Medulla oblongata (tissue), 1 donor: Measurements from ENCODE around the gene FAM89B.

Experiments used
- DNase-seq: peaks from one replicate; pipeline ENCODE4 v3.0.0-alpha.2; 2015; ENCODE audit errors: extremely low spot score

The FAM89B gene

DNA sequence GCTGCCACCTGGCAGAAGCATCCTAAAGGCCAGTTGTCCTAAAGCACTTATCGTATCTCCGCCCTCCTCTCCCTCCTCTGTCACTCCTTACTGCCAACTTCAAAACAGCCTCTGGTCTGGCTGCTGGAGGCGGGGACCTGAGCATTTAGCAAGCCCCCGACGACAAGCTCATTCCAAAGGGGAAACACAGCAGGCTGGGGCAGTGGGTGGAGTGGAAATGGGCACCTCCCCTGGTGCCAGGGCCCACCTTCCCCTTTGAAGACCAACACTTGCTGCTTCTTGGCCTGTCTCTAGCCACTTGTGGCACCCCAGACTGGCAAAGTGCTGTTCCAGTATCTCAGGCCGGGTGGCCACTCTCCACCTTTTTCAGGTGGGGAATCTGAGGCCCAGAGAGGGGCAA lies 38.1 kb downstream of the FAM89B start:
- no peak for DNase-seq

DNA sequence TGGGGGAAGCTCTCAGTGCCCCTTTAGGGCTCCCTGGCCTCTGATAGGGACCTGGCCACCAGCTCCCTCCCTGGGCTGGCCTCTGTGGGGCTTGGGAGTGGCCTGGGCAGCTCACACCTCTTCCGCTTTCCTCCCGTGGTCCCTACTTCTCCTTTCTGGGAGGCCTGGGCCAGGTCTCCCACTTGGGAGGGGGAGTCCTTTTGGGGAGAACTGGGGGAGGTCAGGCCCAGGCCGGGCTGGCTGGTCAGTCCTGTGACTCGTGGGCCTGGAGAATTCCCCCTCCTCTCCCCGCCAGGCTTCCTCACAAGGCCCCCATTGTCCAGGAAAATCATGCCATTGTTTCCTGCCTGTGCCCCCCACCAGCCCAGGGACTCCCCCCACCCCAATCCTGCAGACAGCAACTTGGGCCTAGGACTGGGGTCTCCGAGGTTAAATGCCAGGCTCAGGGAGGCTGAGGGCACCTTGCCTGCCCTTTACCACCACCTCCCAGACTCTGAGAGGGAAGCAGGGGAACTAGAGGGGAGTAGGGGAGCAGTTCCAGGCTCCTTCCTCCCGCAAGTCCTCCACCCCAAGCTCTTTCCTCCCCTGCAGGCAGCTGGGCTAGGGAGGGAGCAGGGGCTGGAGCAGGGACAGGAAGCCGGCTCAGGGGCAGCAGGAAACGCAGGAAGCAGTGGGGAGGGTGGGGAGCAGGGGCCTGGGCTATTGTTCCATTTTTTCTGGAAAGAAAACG lies 38.9 kb downstream of the FAM89B start:
- DNase-seq: peak; percentile 90

DNA sequence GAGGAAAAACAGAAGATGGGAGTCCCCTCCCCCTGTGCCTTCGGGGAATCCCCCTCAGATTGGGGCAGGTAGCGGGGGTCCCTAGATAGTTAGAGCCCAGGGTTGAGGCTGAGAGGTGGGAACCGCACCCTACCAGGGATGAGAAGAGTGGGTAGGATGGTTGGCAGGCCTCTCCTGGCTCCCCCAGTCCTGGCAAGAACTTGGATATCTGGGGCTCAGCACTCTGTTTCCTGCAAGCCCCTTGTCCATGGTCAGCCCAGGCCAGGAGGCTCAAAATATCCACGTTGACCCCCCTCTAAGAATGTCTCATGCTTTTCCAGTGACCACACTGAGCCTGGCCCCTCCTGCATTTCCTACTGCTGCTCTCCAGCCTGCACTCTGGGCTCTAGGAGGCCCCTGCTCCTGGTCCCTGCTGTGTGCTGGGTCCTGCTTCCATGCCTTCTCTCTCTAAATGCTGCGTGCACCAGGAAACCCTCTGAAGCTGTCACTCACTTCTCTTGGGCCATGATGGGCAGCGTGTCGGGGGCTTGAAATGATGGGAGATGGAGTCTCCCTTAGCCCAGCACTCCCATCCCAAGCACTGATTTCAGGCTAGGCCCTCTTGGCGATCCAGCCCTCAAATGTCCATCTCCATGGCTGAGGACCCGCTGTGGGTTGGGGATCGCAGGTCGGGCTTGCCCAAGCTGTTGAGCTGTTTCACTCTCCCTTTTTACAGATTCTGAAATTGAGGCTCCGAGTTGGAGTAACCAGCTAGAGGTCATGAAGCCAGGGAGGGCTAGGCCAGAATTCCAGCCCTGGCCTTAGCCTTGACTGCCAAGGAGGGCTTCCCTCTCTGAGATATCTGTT lies 39.6 kb downstream of the FAM89B start:
- DNase-seq: no peak

GRCh38 chr11:65612691-65613090 lies 40.4 kb downstream of the FAM89B start:
- no peak for DNase-seq

- DNase-seq: peak; percentile 32
These were observed 41.0 kb downstream of the FAM89B start for GRCh38 chr11:65613091-65613928.

DNA sequence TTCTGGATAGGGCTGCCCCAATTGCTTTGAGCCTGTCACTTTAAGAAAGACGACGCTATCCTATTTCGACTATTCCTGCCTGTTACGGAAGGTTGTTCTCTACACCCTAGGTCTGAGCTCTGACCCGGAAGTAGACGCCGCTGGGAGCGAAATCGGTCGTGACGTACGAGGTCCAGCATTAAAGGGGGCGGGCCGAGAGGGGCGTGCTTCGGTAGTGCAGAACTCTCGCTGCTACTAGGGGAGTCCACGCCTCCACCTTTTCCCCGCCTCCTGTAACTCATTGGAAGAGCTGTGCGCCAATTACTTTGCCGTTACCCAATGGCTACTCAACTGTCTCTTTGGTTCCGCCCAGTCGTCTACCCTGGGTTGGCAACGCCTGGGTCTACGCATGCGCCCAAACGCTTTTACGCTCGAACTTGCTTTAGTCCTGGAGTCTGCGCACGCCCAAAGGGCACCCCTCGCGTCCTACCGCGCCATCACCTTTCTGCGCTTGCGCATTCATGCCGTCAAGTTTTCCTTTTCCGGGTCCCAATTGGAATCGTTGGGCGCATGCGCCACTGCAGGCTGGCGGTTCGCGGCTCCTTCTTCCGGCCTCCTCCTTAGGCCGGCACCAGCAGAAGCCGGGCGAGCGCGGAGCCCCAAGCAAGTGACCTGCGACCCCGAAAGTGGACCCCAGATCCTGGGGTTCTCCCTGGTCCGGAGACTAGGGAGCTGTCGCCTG lies 43.1 kb downstream of the FAM89B start, which contains the start of gene PCNX3:
PCNX3 (plus strand) TSS at position 548 of the 721 bp plus-strand sequence. CDS start 536 bp downstream, outside the sequence.
- DNase-seq: peak; percentile 100

- no peak for DNase-seq
These were observed 43.7 kb downstream of the FAM89B start for GRCh38 chr11:65615950-65616574.

- no peak for DNase-seq
These were observed 44.2 kb downstream of the FAM89B start for GRCh38 chr11:65616575-65617001.

- DNase-seq: no peak
These were observed 45.0 kb downstream of the FAM89B start for GRCh38 chr11:65617136-65617850.

DNA sequence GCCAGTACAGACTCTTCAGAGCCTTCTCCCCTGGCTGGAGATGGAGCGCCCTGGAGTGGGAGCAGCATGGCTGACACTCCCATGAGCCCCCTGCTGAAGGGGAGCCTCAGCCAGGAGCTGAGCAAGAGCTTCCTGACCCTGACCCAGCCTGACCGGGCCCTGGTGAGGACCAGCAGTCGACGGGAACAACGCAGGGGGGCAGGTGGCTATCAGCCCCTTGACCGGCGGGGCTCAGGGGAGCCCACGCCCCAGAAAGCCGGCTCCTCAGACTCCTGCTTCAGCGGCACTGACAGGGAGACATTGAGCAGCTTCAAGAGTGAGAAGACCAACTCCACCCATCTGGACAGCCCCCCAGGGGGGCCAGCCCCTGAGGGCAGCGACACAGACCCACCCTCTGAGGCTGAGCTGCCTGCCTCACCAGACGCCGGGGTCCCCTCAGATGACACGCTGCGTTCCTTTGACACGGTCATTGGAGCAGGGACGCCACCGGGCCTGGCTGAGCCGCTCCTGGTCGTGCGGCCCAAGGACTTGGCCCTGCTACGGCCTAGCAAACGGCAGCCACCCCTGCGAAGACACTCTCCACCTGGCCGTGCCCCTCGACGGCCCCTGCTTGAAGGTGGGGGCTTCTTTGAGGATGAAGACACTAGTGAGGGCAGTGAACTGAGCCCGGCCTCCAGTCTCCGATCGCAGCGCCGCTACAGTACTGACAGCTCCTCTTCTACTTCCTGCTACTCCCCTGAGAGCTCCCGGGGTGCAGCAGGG lies 45.8 kb downstream of the FAM89B start:
- no peak for DNase-seq

DNA sequence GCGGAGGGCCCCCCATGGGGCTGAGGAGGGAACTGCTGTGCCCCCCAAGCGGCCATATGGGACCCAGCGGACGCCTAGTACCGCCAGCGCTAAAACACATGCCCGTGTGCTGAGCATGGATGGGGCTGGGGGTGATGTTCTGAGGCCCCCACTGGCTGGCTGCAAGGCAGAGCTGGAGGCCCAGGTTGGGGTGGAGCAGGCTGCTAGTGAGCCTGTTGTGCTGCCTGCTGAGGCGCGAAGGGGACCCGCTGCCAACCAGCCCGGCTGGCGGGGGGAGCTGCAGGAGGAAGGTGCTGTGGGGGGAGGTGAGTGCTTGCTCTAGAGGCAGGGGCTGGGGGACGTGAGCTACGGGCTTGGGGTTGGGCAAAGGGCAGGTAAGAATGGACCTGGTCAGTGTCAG lies 46.4 kb downstream of the FAM89B start:
- DNase-seq: no peak

GRCh38 chr11:65619281-65619928 lies 47.1 kb downstream of the FAM89B start:
- DNase-seq: no peak

GRCh38 chr11:65620666-65621065 lies 48.3 kb downstream of the FAM89B start:
- no peak for DNase-seq

DNA sequence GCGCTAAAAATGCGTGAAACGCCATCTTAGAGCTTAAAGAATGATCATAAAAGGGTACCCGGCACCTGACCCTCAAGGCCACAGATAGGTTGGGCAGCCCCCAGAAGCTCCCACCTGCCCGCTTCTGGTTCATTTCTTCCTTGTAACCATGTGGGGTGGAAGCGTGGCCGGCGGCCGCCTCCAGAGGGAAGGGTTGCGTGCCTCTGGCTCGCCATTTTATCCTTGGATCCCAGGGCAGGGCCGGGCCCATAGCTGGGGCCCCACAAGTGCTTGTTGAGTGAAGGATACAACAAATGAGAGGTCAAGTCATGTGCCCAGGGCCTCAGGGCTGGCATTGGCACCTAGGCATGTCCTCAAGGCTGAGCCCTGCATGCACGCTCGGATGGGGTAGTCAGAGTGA lies 49.1 kb downstream of the FAM89B start:
- DNase-seq: no peak

GRCh38 chr11:65622011-65622410 lies 49.7 kb downstream of the FAM89B start:
- no peak for DNase-seq

- DNase-seq: no peak
These were observed 50.8 kb downstream of the FAM89B start for GRCh38 chr11:65623177-65623576.
